Measurements from ENCODE around the gene GPSM3. TPM values are rescaled to one million over a fixed set of nuclear protein-coding genes. Genes with fewer than 3 reads are reported as not detected.

Gene GPSM3
- total RNA-seq, 1 experiment from 2014 or later: 2.0 TPM

DNA sequence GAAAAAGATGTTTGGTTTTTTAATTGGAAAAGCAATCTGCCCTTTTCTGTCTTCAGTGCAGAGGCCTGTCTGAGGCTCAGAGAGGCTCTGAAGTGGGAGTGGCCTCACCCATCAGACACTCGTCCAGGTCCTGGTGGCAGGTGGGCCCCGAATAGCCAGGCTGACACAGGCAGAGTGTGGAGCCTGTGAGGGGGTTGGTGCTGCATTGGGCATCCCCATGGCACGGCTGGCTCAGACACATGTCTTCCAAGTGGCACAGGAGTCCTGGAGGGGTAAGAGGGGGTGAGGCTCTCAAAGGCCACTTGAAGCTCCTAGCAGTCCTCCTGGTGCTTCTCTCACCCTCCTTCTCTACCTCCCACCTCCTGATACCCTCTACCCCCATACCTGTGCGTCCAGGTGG, 27.6 kb upstream of the GPSM3 start:
- Histone ChIP-seq H3K4me1 (ENCODE audit: control insufficient read depth, insufficient read depth, low read length) (no peaks in the 10 kb centered on the region), H3K9me3 (ENCODE audit: control insufficient read depth, insufficient read depth, low read depth, low read length) (no peaks in the 10 kb centered on the region), H3K27ac (ENCODE audit: low read length) (no peak overlapping the region), H3K4me3 (ENCODE audit: low read depth in 2 of 2, low read length in 2 of 2) (no peak overlapping the region), H3K27me3 (ENCODE audit: control insufficient read depth, insufficient read depth, low read length) (no peaks in the 10 kb centered on the region), H3K36me3 (ENCODE audit: control insufficient read depth, insufficient read depth, low read length) (no peaks in the 10 kb centered on the region)
- in situ Hi-C loops (cut with HindIII; ENCODE audit: low pct_unique_long_range_greater_than_20kb, low sequenced_read_pairs) (no loop called here), intact Hi-C loops (cut with micrococcal nuclease; ENCODE audit: unreplicated experiment) (no loop called here)
- POLR2A ChIA-PET: no interaction called here
- BruUV-seq (replicated peaks): no TSS peak
- DNase-seq (ENCODE audit: low read depth, low spot score): no peak
- no peak for ATAC-seq
- CTCF ChIA-PET: no interaction called here
- no peak for TF ChIP-seq SIN3A (IDR thresholded peaks at IDR 0.05; ENCODE audit: borderline replicate concordance, insufficient read depth, low read depth, low read length)
- TF ChIP-seq, protein P1, sequence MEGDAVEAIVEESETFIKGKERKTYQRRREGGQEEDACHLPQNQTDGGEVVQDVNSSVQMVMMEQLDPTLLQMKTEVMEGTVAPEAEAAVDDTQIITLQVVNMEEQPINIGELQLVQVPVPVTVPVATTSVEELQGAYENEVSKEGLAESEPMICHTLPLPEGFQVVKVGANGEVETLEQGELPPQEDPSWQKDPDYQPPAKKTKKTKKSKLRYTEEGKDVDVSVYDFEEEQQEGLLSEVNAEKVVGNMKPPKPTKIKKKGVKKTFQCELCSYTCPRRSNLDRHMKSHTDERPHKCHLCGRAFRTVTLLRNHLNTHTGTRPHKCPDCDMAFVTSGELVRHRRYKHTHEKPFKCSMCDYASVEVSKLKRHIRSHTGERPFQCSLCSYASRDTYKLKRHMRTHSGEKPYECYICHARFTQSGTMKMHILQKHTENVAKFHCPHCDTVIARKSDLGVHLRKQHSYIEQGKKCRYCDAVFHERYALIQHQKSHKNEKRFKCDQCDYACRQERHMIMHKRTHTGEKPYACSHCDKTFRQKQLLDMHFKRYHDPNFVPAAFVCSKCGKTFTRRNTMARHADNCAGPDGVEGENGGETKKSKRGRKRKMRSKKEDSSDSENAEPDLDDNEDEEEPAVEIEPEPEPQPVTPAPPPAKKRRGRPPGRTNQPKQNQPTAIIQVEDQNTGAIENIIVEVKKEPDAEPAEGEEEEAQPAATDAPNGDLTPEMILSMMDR (IDR thresholded peaks at IDR 0.05): no peak
- TF ChIP-seq, protein P2, sequence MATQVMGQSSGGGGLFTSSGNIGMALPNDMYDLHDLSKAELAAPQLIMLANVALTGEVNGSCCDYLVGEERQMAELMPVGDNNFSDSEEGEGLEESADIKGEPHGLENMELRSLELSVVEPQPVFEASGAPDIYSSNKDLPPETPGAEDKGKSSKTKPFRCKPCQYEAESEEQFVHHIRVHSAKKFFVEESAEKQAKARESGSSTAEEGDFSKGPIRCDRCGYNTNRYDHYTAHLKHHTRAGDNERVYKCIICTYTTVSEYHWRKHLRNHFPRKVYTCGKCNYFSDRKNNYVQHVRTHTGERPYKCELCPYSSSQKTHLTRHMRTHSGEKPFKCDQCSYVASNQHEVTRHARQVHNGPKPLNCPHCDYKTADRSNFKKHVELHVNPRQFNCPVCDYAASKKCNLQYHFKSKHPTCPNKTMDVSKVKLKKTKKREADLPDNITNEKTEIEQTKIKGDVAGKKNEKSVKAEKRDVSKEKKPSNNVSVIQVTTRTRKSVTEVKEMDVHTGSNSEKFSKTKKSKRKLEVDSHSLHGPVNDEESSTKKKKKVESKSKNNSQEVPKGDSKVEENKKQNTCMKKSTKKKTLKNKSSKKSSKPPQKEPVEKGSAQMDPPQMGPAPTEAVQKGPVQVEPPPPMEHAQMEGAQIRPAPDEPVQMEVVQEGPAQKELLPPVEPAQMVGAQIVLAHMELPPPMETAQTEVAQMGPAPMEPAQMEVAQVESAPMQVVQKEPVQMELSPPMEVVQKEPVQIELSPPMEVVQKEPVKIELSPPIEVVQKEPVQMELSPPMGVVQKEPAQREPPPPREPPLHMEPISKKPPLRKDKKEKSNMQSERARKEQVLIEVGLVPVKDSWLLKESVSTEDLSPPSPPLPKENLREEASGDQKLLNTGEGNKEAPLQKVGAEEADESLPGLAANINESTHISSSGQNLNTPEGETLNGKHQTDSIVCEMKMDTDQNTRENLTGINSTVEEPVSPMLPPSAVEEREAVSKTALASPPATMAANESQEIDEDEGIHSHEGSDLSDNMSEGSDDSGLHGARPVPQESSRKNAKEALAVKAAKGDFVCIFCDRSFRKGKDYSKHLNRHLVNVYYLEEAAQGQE (IDR thresholded peaks at IDR 0.05; ENCODE audit: insufficient read depth in 1 of 2, low read depth in 2 of 2, low read length in 1 of 2): no peak

DNA sequence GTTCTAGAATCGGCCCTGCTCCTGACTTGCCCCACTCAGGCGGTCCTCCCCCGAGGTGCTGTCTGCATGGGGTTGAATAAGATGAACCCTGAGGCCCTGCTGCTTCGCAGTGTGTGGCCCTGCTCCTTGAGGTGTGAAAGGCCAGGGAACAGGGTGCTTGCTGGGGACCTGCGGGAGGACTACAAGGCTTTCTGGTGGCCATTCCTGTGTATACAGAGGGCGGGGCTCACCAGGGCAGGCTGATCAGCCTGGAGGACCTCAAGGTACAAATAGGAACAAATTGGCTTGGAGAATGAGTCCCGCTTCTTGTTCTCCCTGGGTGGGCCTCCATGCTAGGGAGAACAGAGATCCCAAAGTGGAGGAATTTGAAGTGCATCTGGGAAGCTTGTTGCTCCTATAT, 25.7 kb upstream of the GPSM3 start:
- Histone ChIP-seq H3K27ac (ENCODE audit: low read length) (no peak overlapping the region), H3K4me1 (ENCODE audit: control insufficient read depth, insufficient read depth, low read length) (no peaks in the 10 kb centered on the region), H3K36me3 (ENCODE audit: control insufficient read depth, insufficient read depth, low read length) (no peaks in the 10 kb centered on the region), H3K9me3 (ENCODE audit: control insufficient read depth, insufficient read depth, low read depth, low read length) (no peaks in the 10 kb centered on the region), H3K27me3 (ENCODE audit: control insufficient read depth, insufficient read depth, low read length) (no peaks in the 10 kb centered on the region), H3K4me3 (ENCODE audit: low read depth in 2 of 2, low read length in 2 of 2) (no peak overlapping the region)
- TF ChIP-seq, protein P2 (IDR thresholded peaks at IDR 0.05; ENCODE audit: insufficient read depth in 1 of 2, low read depth in 2 of 2, low read length in 1 of 2): no peak
- TF ChIP-seq POLR2AphosphoS5 (IDR thresholded peaks at IDR 0.05; ENCODE audit: low read depth, low read length): no peak
- ChIA-PET POLR2A (no interaction called here), CTCF (no interaction called here)
- in situ Hi-C loops (cut with HindIII; ENCODE audit: low pct_unique_long_range_greater_than_20kb, low sequenced_read_pairs): no loop called here
- DNase-seq (ENCODE audit: low read depth, low spot score): no peak
- intact Hi-C loops (cut with micrococcal nuclease; ENCODE audit: unreplicated experiment): no loop called here
- BruUV-seq (replicated peaks): no TSS peak
- no peak for ATAC-seq

Measured in Panc1 (cell line).